Naive thymus-derived CD4-positive, alpha-beta T cell (primary cell): Measurements from ENCODE around the gene ZNF575. TPM values are rescaled to one million over a fixed set of nuclear protein-coding genes. Genes with fewer than 3 reads are reported as not detected.

Experiments
- ATAC-seq: fragments of 150-1000 bp; cut with Tn5 transposase; 2 replicates; pipeline ENCODE4 v1.10.0; 2021; ENCODE audit warnings: mild to moderate bottlenecking, moderate library complexity
- CTCF ChIA-PET: fragments of 350-600 bp; sonication (Branson Sonifier 250); formaldehyde crosslinking; loops from one replicate; lab custom pipeline; 2021; ENCODE audit warnings: antibody characterized with exemption; lab: Charles Lee
- POLR2A ChIA-PET: fragments of 350-600 bp; sonication (Branson Sonifier 250); formaldehyde crosslinking; loops from one replicate; lab custom pipeline; 2021; ENCODE audit warnings: antibody characterized with exemption, inconsistent platforms; lab: Charles Lee
- DNase-seq, 9 donors: peaks; one replicate each; pipeline versions ENCODE4 v3.0.0 to v3.0.0-alpha.2; 2020 to 2022; ENCODE audit warnings: mixed read lengths in 1 of 9
- H3K27ac ChIP-seq: one replicate; pipeline ENCODE4 v1.7.0; 2013; ENCODE audit warnings: mild to moderate bottlenecking, low read depth, low read length, moderate library complexity
- H3K27me3 ChIP-seq, 2 donors: one replicate each; pipeline ENCODE4 v1.7.0; 2013; ENCODE audit warnings: low read length in 2 of 2, mild to moderate bottlenecking in 2 of 2, moderate library complexity in 2 of 2; ENCODE audit not compliant: control insufficient read depth in 2 of 2, insufficient read depth in 2 of 2
- H3K36me3 ChIP-seq, 3 experiments: 1 replicate in 2 of 3; 2 replicates in 1 of 3; pipeline ENCODE4 v1.7.0; 2013; ENCODE audit warnings: low read length in 3 of 3, mild to moderate bottlenecking in 3 of 3, moderate library complexity in 1 of 3; ENCODE audit not compliant: insufficient read depth in 3 of 3, control insufficient read depth in 2 of 3
- H3K4me1 ChIP-seq, 2 donors: one replicate each; pipeline ENCODE4 v1.7.0; 2013; ENCODE audit warnings: low read length in 2 of 2, mild to moderate bottlenecking in 2 of 2, moderate library complexity in 1 of 2; ENCODE audit not compliant: control insufficient read depth in 2 of 2, insufficient read depth in 2 of 2
- H3K4me3 ChIP-seq: 2 replicates; pipeline ENCODE4 v1.7.0; 2013; ENCODE audit warnings: mild to moderate bottlenecking, low read length
- H3K9me3 ChIP-seq, 3 experiments: 1 replicate in 2 of 3; 2 replicates in 1 of 3; pipeline ENCODE4 v1.7.0; 2013; ENCODE audit warnings: low read length in 3 of 3; ENCODE audit not compliant: control insufficient read depth in 2 of 3
- H3K27ac Mint-ChIP-seq, 9 donors: one replicate each; pipeline ENCODE4 v1.8.0; 2020 to 2022; ENCODE audit warnings: mixed read lengths in 9 of 9, mild to moderate bottlenecking in 8 of 9, moderate library complexity in 5 of 9, inconsistent platforms in 2 of 9
- H3K27me3 Mint-ChIP-seq, 5 donors: one replicate each; pipeline ENCODE4 v1.8.0; 2021 to 2022; ENCODE audit warnings: mixed read lengths in 5 of 5, mild to moderate bottlenecking in 1 of 5
- H3K36me3 Mint-ChIP-seq, 5 donors: one replicate each; pipeline ENCODE4 v1.8.0; 2020 to 2022; ENCODE audit warnings: mixed read lengths in 5 of 5, mild to moderate bottlenecking in 3 of 5, inconsistent platforms in 1 of 5
- H3K4me1 Mint-ChIP-seq, 7 donors: one replicate each; pipeline ENCODE4 v1.8.0; 2020 to 2022; ENCODE audit warnings: mixed read lengths in 7 of 7, mild to moderate bottlenecking in 3 of 7, inconsistent platforms in 1 of 7
- H3K4me3 Mint-ChIP-seq, 10 donors: one replicate each; pipeline ENCODE4 v1.8.0; 2020 to 2022; ENCODE audit warnings: mild to moderate bottlenecking in 10 of 10, mixed read lengths in 10 of 10, moderate library complexity in 6 of 10, inconsistent platforms in 2 of 10
- H3K9me3 Mint-ChIP-seq, 11 donors: one replicate each; pipeline ENCODE4 v1.8.0; 2020 to 2022; ENCODE audit warnings: mixed read lengths in 11 of 11, mild to moderate bottlenecking in 4 of 11, inconsistent platforms in 1 of 11, moderate library complexity in 1 of 11
- intact Hi-C, 2 donors: fragments of 100-400 bp; cut with micrococcal nuclease; formaldehyde crosslinking; loops; one replicate each; pipeline ENCODE4 v1.15.1; 2023
- polyA plus RNA-seq, 2 donors: library from polyadenylated mRNA; unstranded; fragments of 300-500 nt; fragmentation: Illumina TruSeq; gene quantifications; one replicate each; pipeline ENCODE4 v1.2.3, GENCODE V29; 2021
- total RNA-seq, 6 experiments: library from RNA in 5 of 6; stranded (reverse) in 5 of 6; gene quantifications; 1 replicate in 5 of 6; 2 replicates in 1 of 6; pipeline ENCODE4 v1.2.3 and lab custom pipeline; 2021 to 2026

ZNF575 gene
- total and polyA plus RNA-seq, 7 experiments from 2014 or later, result 2.7 to 10.7 (median 5.0) TPM

GRCh38 chr19:43555185-43555770 is 22.3 kb downstream of the ZNF575 start:
- peaks cover 0 to 2% (median 0%) of the 10 kb centered on the region in 11 donors for H3K9me3 Mint-ChIP-seq
- no peaks in the 10 kb centered on the region for H3K27me3 ChIP-seq
- intact Hi-C loops, result loop anchor here (1.0 to 2.0 kb wide), 7 partner anchors 20 to 229 kb away; partner anchors contain the start of genes PINLYP (in 2 of the 2), XRCC1 (in 2 of the 2), IRGQ (in 1 of the 2) and ZNF575 (in 1 of the 2)
- peaks cover 3 to 62% (median 8%) of the 10 kb centered on the region in 3 experiments for H3K36me3 ChIP-seq
- peak overlapping the region; percentile 1 for H3K27ac ChIP-seq
- peak overlapping the region; percentile 44 to 89 (median 58) for H3K27ac Mint-ChIP-seq
- no peak overlapping the region for H3K4me3 Mint-ChIP-seq
- H3K4me3 ChIP-seq, result no peak overlapping the region
- POLR2A ChIA-PET, result interaction anchor here (0.9 to 3.8 kb wide), 9 partner anchors 9 to 67 kb away, joined by 3 to 30 read pairs (median 4); partner anchors contain the start of genes ETHE1, PINLYP, XRCC1 and ZNF575
- H3K36me3 Mint-ChIP-seq, result peaks cover 6 to 44% (median 21%) of the 10 kb centered on the region in 5 donors
- H3K4me1 Mint-ChIP-seq, result peaks cover 11 to 32% (median 23%) of the 10 kb centered on the region in 7 donors
- H3K4me1 ChIP-seq, result peaks cover 3 to 10% of the 10 kb centered on the region in 2 donors
- ATAC-seq (peak; percentile 98), DNase-seq (peak; percentile 59 to 90 (median 84))
- H3K9me3 ChIP-seq, result no peaks in the 10 kb centered on the region
- CTCF ChIA-PET, result interaction anchor here (0.6 to 6.7 kb wide), 22 partner anchors 10 to 254 kb away, joined by 3 to 122 read pairs (median 4); partner anchors contain the start of genes ETHE1, IRGQ, ZNF575 and ZNF576
- no peaks in the 10 kb centered on the region for H3K27me3 Mint-ChIP-seq

- Histone ChIP-seq H3K36me3 (peaks cover 0 to 29% (median 0%) of the 10 kb centered on the region in 3 experiments), H3K9me3 (no peaks in the 10 kb centered on the region), H3K4me3 (no peak overlapping the region), H3K27ac (peak overlapping the region; percentile 79), H3K4me1 (peaks cover 31 to 40% of the 10 kb centered on the region in 2 donors), H3K27me3 (no peaks in the 10 kb centered on the region)
- Mint-ChIP-seq H3K4me3 (peak overlapping the region in 8 of 10 donors; percentile 79 to 97 (median 90)), H3K4me1 (peaks cover 36 to 67% (median 61%) of the 10 kb centered on the region in 7 donors), H3K36me3 (peaks cover 0 to 30% (median 9%) of the 10 kb centered on the region in 5 donors), H3K27ac (peak overlapping the region; percentile 19 to 99 (median 96)), H3K27me3 (no peaks in the 10 kb centered on the region), H3K9me3 (no peaks in the 10 kb centered on the region)
- POLR2A ChIA-PET, result interaction anchor here (5.8 kb wide), 1 partner anchor 35 kb away, joined by 46 read pairs; the partner anchor contains the start of genes IRGQ and ZNF576
- CTCF ChIA-PET, result interaction anchor here (0.6 to 1.8 kb wide), 3 partner anchors 28 to 191 kb away, joined by 4 to 11 read pairs (median 4); partner anchors contain the start of genes IRGQ, ZNF575 and ZNF576
- DNase-seq (no peak), ATAC-seq (no peak)
- intact Hi-C loops, result no loop called here
Observed at GRCh38 chr19:43560687-43561086, 27.7 kb downstream of the ZNF575 start.

GRCh38 chr19:43561139-43561970 is 28.4 kb downstream of the ZNF575 start:
- Histone ChIP-seq H3K27me3 (no peaks in the 10 kb centered on the region), H3K4me3 (no peak overlapping the region), H3K27ac (peak overlapping the region; percentile 79), H3K4me1 (peaks cover 31 to 40% of the 10 kb centered on the region in 2 donors), H3K36me3 (peaks cover 0 to 23% (median 0%) of the 10 kb centered on the region in 3 experiments), H3K9me3 (no peaks in the 10 kb centered on the region)
- DNase-seq, result no peak
- peaks cover 0 to 30% (median 9%) of the 10 kb centered on the region in 5 donors for H3K36me3 Mint-ChIP-seq
- H3K4me3 Mint-ChIP-seq, result peak overlapping the region in 9 of 10 donors; percentile 71 to 97 (median 89)
- POLR2A ChIA-PET, result interaction anchor here (0.5 to 5.8 kb wide), 4 partner anchors 13 to 1841 kb away, joined by 3 to 46 read pairs (median 8); partner anchors contain the start of genes IRGQ, PINLYP, XRCC1 and ZNF576
- no peak for ATAC-seq
- H3K9me3 Mint-ChIP-seq, result no peaks in the 10 kb centered on the region
- H3K27ac Mint-ChIP-seq, result peak overlapping the region; percentile 75 to 99 (median 96)
- CTCF ChIA-PET, result interaction anchor here (1.0 to 1.8 kb wide), 2 partner anchors 32 to 34 kb away, joined by 3 to 11 read pairs; partner anchors contain the start of genes IRGQ and ZNF576
- intact Hi-C loops, result no loop called here
- no peaks in the 10 kb centered on the region for H3K27me3 Mint-ChIP-seq
- peaks cover 33 to 64% (median 58%) of the 10 kb centered on the region in 7 donors for H3K4me1 Mint-ChIP-seq

GRCh38 chr19:43562226-43562697 is 29.3 kb downstream of the ZNF575 start:
- POLR2A ChIA-PET, result interaction anchor here (2.8 to 5.8 kb wide), 2 partner anchors 12 to 33 kb away, joined by 12 to 46 read pairs; partner anchors contain the start of genes IRGQ, PINLYP, XRCC1 and ZNF576
- CTCF ChIA-PET, result interaction anchor here (1.1 to 2.2 kb wide), 2 partner anchors 22 to 32 kb away, joined by 4 to 8 read pairs; no protein-coding TSS in a partner anchor
- Mint-ChIP-seq H3K9me3 (no peaks in the 10 kb centered on the region), H3K27me3 (no peaks in the 10 kb centered on the region), H3K4me1 (peaks cover 33 to 67% (median 63%) of the 10 kb centered on the region in 7 donors), H3K36me3 (peaks cover 0 to 31% (median 9%) of the 10 kb centered on the region in 5 donors), H3K4me3 (peak overlapping the region; percentile 63 to 97 (median 87)), H3K27ac (peak overlapping the region; percentile 75 to 99 (median 96))
- Histone ChIP-seq H3K4me1 (peaks cover 31 to 40% of the 10 kb centered on the region in 2 donors), H3K27me3 (no peaks in the 10 kb centered on the region), H3K4me3 (peak overlapping the region; percentile 32), H3K9me3 (no peaks in the 10 kb centered on the region), H3K27ac (peak overlapping the region; percentile 79), H3K36me3 (peaks cover 0 to 23% (median 0%) of the 10 kb centered on the region in 3 experiments)
- peak; percentile 8 for ATAC-seq
- intact Hi-C loops, result loop anchor here (1.0 to 2.0 kb wide), 4 partner anchors 13 to 34 kb away; partner anchors contain the start of genes PINLYP (in 2 of the 2), XRCC1 (in 2 of the 2), ZNF575 (in 2 of the 2) and IRGQ (in 1 of the 2)
- DNase-seq, result peak in 3 of 9 donors; percentile 8 to 20 (median 16)

- ChIA-PET POLR2A (interaction anchor here (1.1 to 5.8 kb wide), 4 partner anchors 12 to 33 kb away, joined by 3 to 46 read pairs (median 14); partner anchors contain the start of genes IRGQ, PINLYP, XRCC1 and ZNF575), CTCF (interaction anchor here (1.1 to 2.2 kb wide), 2 partner anchors 22 to 32 kb away, joined by 4 to 8 read pairs; no protein-coding TSS in a partner anchor)
- Mint-ChIP-seq H3K9me3 (no peaks in the 10 kb centered on the region), H3K27ac (peak overlapping the region; percentile 75 to 99 (median 96)), H3K27me3 (no peaks in the 10 kb centered on the region), H3K4me3 (peak overlapping the region; percentile 63 to 97 (median 87)), H3K4me1 (peaks cover 33 to 65% (median 63%) of the 10 kb centered on the region in 7 donors), H3K36me3 (peaks cover 0 to 31% (median 9%) of the 10 kb centered on the region in 5 donors)
- ATAC-seq, result peak; percentile 91
- Histone ChIP-seq H3K27me3 (no peaks in the 10 kb centered on the region), H3K27ac (peak overlapping the region; percentile 79), H3K9me3 (no peaks in the 10 kb centered on the region), H3K4me3 (peak overlapping the region; percentile 32), H3K4me1 (peaks cover 31 to 40% of the 10 kb centered on the region in 2 donors), H3K36me3 (peaks cover 0 to 19% (median 0%) of the 10 kb centered on the region in 3 experiments)
- DNase-seq, result peak; percentile 43 to 83 (median 75)
- intact Hi-C loops, result loop anchor here (1.0 to 2.0 kb wide), 4 partner anchors 13 to 34 kb away; partner anchors contain the start of genes PINLYP (in 2 of the 2), XRCC1 (in 2 of the 2), ZNF575 (in 2 of the 2) and IRGQ (in 1 of the 2)
Observed at GRCh38 chr19:43562698-43563241, 29.8 kb downstream of the ZNF575 start.
